Measurements from ENCODE around the gene GMDS.

Gene GMDS

GRCh38 chr6:1720620-1721322 is 524.6 kb downstream of the GMDS start:
- H3K36me3 ChIP-seq (ENCODE audit: control insufficient read depth, insufficient read depth, low read length): no peaks in the 10 kb centered on the region
- H3K27me3 ChIP-seq (ENCODE audit: control insufficient read depth, insufficient read depth, low read length): no peaks in the 10 kb centered on the region
- DNase-seq (ENCODE audit: low read depth, low spot score): peak; percentile 25
- no peak overlapping the region for H3K27ac ChIP-seq (ENCODE audit: low read length)
- peaks cover 2% of the 10 kb centered on the region; the same call in 1 of the 2 replicates for H3K4me1 ChIP-seq (ENCODE audit: control insufficient read depth, insufficient read depth, low read length)
- WGBS (ENCODE audit: insufficient coverage, insufficient read length): no CpG with 5 or more reads among the region's 8 CpGs
- H3K9me3 ChIP-seq (ENCODE audit: control insufficient read depth, insufficient read depth, low read length): no peaks in the 10 kb centered on the region
- no peak overlapping the region for H3K4me3 ChIP-seq (ENCODE audit: low read length)

GRCh38 chr6:1719922-1720321 is 525.5 kb downstream of the GMDS start:
- H3K4me3 ChIP-seq (ENCODE audit: low read length): no peak overlapping the region
- DNase-seq (ENCODE audit: low read depth, low spot score): no peak
- no CpG with 5 or more reads among the region's 3 CpGs for WGBS (ENCODE audit: insufficient coverage, insufficient read length)
- no peaks in the 10 kb centered on the region for H3K36me3 ChIP-seq (ENCODE audit: control insufficient read depth, insufficient read depth, low read length)
- peaks cover 2% of the 10 kb centered on the region; the same call in 1 of the 2 replicates for H3K4me1 ChIP-seq (ENCODE audit: control insufficient read depth, insufficient read depth, low read length)
- H3K27me3 ChIP-seq (ENCODE audit: control insufficient read depth, insufficient read depth, low read length): no peaks in the 10 kb centered on the region
- no peak overlapping the region for H3K27ac ChIP-seq (ENCODE audit: low read length)
- no peaks in the 10 kb centered on the region for H3K9me3 ChIP-seq (ENCODE audit: control insufficient read depth, insufficient read depth, low read length)

DNA sequence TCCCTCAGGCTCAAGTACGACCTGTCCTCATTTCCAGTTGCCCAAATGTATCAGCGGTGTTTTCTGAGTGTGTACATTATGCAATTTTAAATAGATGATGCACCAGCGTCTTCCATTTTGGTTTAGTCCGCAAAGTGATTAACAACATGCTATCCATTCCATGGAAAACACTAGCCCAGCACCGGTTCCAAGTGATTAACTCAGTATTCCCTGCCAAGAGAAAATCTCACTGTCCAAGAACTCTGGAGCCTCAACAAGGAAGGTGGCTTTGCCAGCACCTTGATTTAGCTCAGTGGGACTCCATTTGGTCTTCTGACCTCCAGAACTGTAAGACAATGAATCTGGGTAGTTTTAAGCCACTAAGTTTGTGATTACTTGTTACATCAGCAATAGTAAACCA is 528.5 kb downstream of the GMDS start:
- no peaks in the 10 kb centered on the region for H3K27me3 ChIP-seq (ENCODE audit: control insufficient read depth, insufficient read depth, low read length)
- WGBS (ENCODE audit: insufficient coverage, insufficient read length): no CpG with 5 or more reads among the region's 5 CpGs
- H3K9me3 ChIP-seq (ENCODE audit: control insufficient read depth, insufficient read depth, low read length): no peaks in the 10 kb centered on the region
- H3K36me3 ChIP-seq (ENCODE audit: control insufficient read depth, insufficient read depth, low read length): no peaks in the 10 kb centered on the region
- no peak overlapping the region for H3K27ac ChIP-seq (ENCODE audit: low read length)
- no peak overlapping the region for H3K4me3 ChIP-seq (ENCODE audit: low read length)
- H3K4me1 ChIP-seq (ENCODE audit: control insufficient read depth, insufficient read depth, low read length): peaks cover 2% of the 10 kb centered on the region; the same call in 1 of the 2 replicates
- DNase-seq (ENCODE audit: low read depth, low spot score): no peak

- no peak for DNase-seq (ENCODE audit: low read depth, low spot score)
- Histone ChIP-seq H3K9me3 (ENCODE audit: control insufficient read depth, insufficient read depth, low read length) (no peaks in the 10 kb centered on the region), H3K27me3 (ENCODE audit: control insufficient read depth, insufficient read depth, low read length) (no peaks in the 10 kb centered on the region), H3K36me3 (ENCODE audit: control insufficient read depth, insufficient read depth, low read length) (no peaks in the 10 kb centered on the region), H3K27ac (ENCODE audit: low read length) (no peak overlapping the region), H3K4me1 (ENCODE audit: control insufficient read depth, insufficient read depth, low read length) (peaks cover 2% of the 10 kb centered on the region; the same call in 1 of the 2 replicates), H3K4me3 (ENCODE audit: low read length) (no peak overlapping the region)
- 100% methylated on average over 1 of the region's 5 CpGs for WGBS (ENCODE audit: insufficient coverage, insufficient read length)
Observed at GRCh38 chr6:1716396-1716795, 529.0 kb downstream of the GMDS start.

GRCh38 chr6:1715336-1715735 is 530.1 kb downstream of the GMDS start:
- WGBS (ENCODE audit: insufficient coverage, insufficient read length): no CpG with 5 or more reads among the region's 4 CpGs
- Histone ChIP-seq H3K9me3 (ENCODE audit: control insufficient read depth, insufficient read depth, low read length) (no peaks in the 10 kb centered on the region), H3K36me3 (ENCODE audit: control insufficient read depth, insufficient read depth, low read length) (no peaks in the 10 kb centered on the region), H3K4me1 (ENCODE audit: control insufficient read depth, insufficient read depth, low read length) (no peaks in the 10 kb centered on the region), H3K4me3 (ENCODE audit: low read length) (no peak overlapping the region), H3K27me3 (ENCODE audit: control insufficient read depth, insufficient read depth, low read length) (no peaks in the 10 kb centered on the region), H3K27ac (ENCODE audit: low read length) (no peak overlapping the region)
- DNase-seq (ENCODE audit: low read depth, low spot score): no peak

- no CpG with 5 or more reads among the region's 5 CpGs for WGBS (ENCODE audit: insufficient coverage, insufficient read length)
- Histone ChIP-seq H3K27ac (ENCODE audit: low read length) (no peak overlapping the region), H3K9me3 (ENCODE audit: control insufficient read depth, insufficient read depth, low read length) (no peaks in the 10 kb centered on the region), H3K27me3 (ENCODE audit: control insufficient read depth, insufficient read depth, low read length) (no peaks in the 10 kb centered on the region), H3K36me3 (ENCODE audit: control insufficient read depth, insufficient read depth, low read length) (no peaks in the 10 kb centered on the region), H3K4me1 (ENCODE audit: control insufficient read depth, insufficient read depth, low read length) (no peaks in the 10 kb centered on the region), H3K4me3 (ENCODE audit: low read length) (no peak overlapping the region)
- DNase-seq (ENCODE audit: low read depth, low spot score): no peak
Observed at GRCh38 chr6:1714654-1715053, 530.8 kb downstream of the GMDS start.

DNA sequence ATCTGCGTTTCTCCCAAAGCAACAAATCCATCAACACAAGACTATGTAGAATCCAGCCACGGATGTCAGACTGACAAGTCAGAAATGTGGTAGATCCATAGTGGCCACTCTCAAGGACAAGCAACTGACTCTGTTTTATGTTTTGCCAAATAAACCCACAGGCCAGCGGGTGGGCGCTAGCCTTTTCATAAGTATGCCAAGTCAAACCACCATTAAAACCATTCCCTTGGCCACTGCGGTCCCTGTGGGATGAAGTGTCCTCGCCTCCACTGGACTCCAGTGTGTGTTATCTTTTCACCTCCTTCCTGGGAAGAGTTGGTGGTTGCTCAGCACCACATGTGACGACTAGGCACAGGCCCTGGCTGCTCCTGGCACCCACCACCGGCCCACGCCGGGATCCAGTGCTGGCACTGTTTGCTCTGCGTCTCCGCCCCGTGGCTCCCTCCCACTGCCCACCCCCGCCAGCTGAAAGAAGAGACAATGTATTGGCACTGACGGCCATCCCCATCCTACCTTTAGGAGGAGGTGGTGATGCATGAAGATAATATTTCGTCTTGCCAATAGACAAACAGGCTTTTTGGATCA is 532.3 kb downstream of the GMDS start:
- WGBS (ENCODE audit: insufficient coverage, insufficient read length): no CpG with 5 or more reads among the region's 16 CpGs
- no peaks in the 10 kb centered on the region for H3K36me3 ChIP-seq (ENCODE audit: control insufficient read depth, insufficient read depth, low read length)
- H3K9me3 ChIP-seq (ENCODE audit: control insufficient read depth, insufficient read depth, low read length): no peaks in the 10 kb centered on the region
- DNase-seq (ENCODE audit: low read depth, low spot score): no peak
- H3K27me3 ChIP-seq (ENCODE audit: control insufficient read depth, insufficient read depth, low read length): no peaks in the 10 kb centered on the region
- H3K4me3 ChIP-seq (ENCODE audit: low read length): no peak overlapping the region
- H3K27ac ChIP-seq (ENCODE audit: low read length): no peak overlapping the region
- H3K4me1 ChIP-seq (ENCODE audit: control insufficient read depth, insufficient read depth, low read length): no peaks in the 10 kb centered on the region

DNA sequence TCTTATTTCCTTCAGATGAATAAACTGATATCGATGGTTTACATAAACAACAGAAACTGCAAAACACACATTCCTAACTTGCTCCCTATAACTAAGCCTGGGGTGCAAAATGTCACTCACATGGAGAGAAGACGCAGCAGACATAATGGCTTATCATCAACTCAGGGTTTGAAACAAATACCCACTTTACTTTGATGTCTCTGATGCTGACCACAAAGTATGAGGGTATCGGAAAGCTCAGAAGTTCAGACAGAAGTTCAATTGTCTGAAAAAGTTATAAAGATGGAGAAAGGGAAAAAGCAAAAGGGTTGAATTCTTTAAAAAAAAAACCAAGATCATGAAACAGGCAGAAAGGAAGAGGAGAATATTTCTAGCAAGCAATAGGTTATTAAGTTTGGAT is 533.0 kb downstream of the GMDS start:
- WGBS (ENCODE audit: insufficient coverage, insufficient read length): no CpG with 5 or more reads among the region's 3 CpGs
- H3K9me3 ChIP-seq (ENCODE audit: control insufficient read depth, insufficient read depth, low read length): no peaks in the 10 kb centered on the region
- DNase-seq (ENCODE audit: low read depth, low spot score): no peak

GRCh38 chr6:1711136-1711535 is 534.3 kb downstream of the GMDS start:
- Histone ChIP-seq H3K36me3 (ENCODE audit: control insufficient read depth, insufficient read depth, low read length) (no peaks in the 10 kb centered on the region), H3K27me3 (ENCODE audit: control insufficient read depth, insufficient read depth, low read length) (no peaks in the 10 kb centered on the region), H3K4me1 (ENCODE audit: control insufficient read depth, insufficient read depth, low read length) (no peaks in the 10 kb centered on the region), H3K27ac (ENCODE audit: low read length) (no peak overlapping the region), H3K9me3 (ENCODE audit: control insufficient read depth, insufficient read depth, low read length) (no peaks in the 10 kb centered on the region), H3K4me3 (ENCODE audit: low read length) (no peak overlapping the region)
- no CpG with 5 or more reads among the region's 6 CpGs for WGBS (ENCODE audit: insufficient coverage, insufficient read length)
- no peak for DNase-seq (ENCODE audit: low read depth, low spot score)

More for the DNA sequence above, 533.0 kb downstream of the GMDS start:
- no peaks in the 10 kb centered on the region for H3K4me1 ChIP-seq (ENCODE audit: control insufficient read depth, insufficient read depth, low read length)
- no peaks in the 10 kb centered on the region for H3K27me3 ChIP-seq (ENCODE audit: control insufficient read depth, insufficient read depth, low read length)
- no peak overlapping the region for H3K27ac ChIP-seq (ENCODE audit: low read length)
- H3K4me3 ChIP-seq (ENCODE audit: low read length): no peak overlapping the region
- no peaks in the 10 kb centered on the region for H3K36me3 ChIP-seq (ENCODE audit: control insufficient read depth, insufficient read depth, low read length)

- no peak overlapping the region for H3K27ac ChIP-seq (ENCODE audit: low read length)
- WGBS (ENCODE audit: insufficient coverage, insufficient read length): no CpG with 5 or more reads among the region's 8 CpGs
- no peaks in the 10 kb centered on the region for H3K27me3 ChIP-seq (ENCODE audit: control insufficient read depth, insufficient read depth, low read length)
- H3K36me3 ChIP-seq (ENCODE audit: control insufficient read depth, insufficient read depth, low read length): no peaks in the 10 kb centered on the region
- H3K9me3 ChIP-seq (ENCODE audit: control insufficient read depth, insufficient read depth, low read length): no peaks in the 10 kb centered on the region
- no peaks in the 10 kb centered on the region for H3K4me1 ChIP-seq (ENCODE audit: control insufficient read depth, insufficient read depth, low read length)
- no peak for DNase-seq (ENCODE audit: low read depth, low spot score)
- H3K4me3 ChIP-seq (ENCODE audit: low read length): no peak overlapping the region
Observed at GRCh38 chr6:1709234-1709641, 536.2 kb downstream of the GMDS start.

- WGBS (ENCODE audit: insufficient coverage, insufficient read length): no CpG with 5 or more reads among the region's 2 CpGs
- Histone ChIP-seq H3K4me1 (ENCODE audit: control insufficient read depth, insufficient read depth, low read length) (no peaks in the 10 kb centered on the region), H3K9me3 (ENCODE audit: control insufficient read depth, insufficient read depth, low read length) (no peaks in the 10 kb centered on the region), H3K4me3 (ENCODE audit: low read length) (no peak overlapping the region), H3K36me3 (ENCODE audit: control insufficient read depth, insufficient read depth, low read length) (no peaks in the 10 kb centered on the region), H3K27me3 (ENCODE audit: control insufficient read depth, insufficient read depth, low read length) (no peaks in the 10 kb centered on the region), H3K27ac (ENCODE audit: low read length) (no peak overlapping the region)
- no peak for DNase-seq (ENCODE audit: low read depth, low spot score)
Observed at GRCh38 chr6:1708820-1709219, 536.6 kb downstream of the GMDS start.
